ENCODE results near the gene VPS8. TPM values are rescaled to one million over a fixed set of nuclear protein-coding genes. Genes with fewer than 3 reads are reported as not detected.
"Not testable (repeated sequence)": the region's sequence is repeated elsewhere in the genome, so short reads cannot be mapped to it uniquely, and the experiment has no call there.

VPS8 gene
- polyA plus RNA-seq, 4 donors = 35.6 to 47.8 (median 41.3) TPM

DNA sequence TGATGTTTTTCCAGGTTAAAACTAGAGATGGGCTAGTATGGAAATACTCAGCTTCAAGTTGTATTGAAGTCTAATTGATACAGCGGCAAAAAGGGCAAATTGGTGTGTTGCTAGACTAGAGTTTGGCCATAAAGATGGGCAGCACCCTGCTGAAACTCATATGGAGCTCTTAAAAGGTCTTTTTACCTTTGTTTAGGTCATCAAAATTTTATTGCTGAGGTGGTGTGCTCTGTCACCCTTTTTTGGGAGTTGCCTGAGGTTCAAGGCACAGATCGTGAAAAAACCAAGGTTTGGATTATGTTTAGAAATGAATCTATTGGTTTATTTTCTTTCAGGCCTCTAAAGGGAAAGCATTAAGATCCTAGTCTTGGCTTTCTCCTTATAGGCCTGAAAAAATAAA, 38.2 kb downstream of the VPS8 start:
- DNase-seq (ENCODE audit: low read depth in 4 of 4, low spot score in 3 of 4) = no peak

DNA sequence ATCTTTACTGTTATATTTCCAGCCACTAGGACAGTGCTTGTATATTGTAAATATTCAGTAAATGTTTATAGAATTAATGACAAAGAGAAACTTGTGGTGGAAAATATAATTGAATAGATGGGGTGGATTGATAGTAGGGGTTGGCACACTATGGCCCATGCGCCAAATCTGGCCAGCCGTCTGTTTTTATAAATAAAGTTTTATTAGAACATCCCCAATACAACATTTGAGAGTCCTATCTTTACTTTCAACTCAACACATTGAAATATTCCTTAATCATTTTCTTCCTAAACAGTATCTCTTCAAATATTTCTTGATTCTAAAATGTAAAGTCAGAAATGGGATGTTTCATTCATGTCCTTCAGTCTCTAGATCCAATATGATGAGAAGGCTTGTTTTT, 45.1 kb downstream of the VPS8 start:
- DNase-seq (ENCODE audit: low read depth in 4 of 4, low spot score in 3 of 4) = no peak

DNA sequence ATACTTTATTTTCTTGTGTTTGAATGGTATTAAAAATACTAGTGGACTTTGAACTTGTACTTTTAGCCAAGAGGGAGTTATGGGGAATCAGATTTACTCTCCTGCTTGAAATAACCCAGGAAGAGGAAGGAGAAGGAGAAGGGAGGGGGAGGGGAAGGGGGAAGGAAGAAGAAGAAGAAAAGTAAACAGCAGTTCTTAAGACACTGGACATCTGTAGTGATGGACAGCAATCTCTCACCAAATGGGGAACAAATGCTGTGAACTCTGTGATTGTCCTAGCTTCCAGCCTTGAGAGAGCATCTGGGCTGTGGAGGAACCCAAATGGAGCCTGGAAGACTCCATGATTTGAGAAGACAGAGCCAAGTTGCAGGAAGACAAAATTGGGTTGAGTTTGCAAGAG, 52.0 kb downstream of the VPS8 start:
- DNase-seq (ENCODE audit: low read depth in 4 of 4, low spot score in 3 of 4) = no peak

DNA sequence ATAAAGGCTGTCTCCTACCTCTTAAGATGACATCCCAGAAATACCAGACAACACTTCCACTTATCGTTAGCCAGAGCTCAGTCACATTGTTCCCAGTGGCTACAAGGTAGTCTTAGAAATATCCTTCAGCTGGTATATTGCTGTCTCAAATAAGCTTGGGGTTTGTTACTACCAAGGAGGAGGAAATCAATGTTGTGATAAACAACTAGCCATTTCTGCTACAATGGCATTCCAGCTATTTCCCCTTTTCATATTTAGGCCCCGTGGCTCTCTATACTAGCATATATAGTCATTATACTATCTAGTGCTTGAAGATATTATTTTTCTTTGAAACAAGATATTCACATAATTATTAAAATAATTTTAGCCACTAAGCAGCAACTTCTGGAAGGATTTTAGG, 56.5 kb downstream of the VPS8 start:
- no peak for DNase-seq (ENCODE audit: low read depth in 4 of 4, low spot score in 3 of 4)

DNA sequence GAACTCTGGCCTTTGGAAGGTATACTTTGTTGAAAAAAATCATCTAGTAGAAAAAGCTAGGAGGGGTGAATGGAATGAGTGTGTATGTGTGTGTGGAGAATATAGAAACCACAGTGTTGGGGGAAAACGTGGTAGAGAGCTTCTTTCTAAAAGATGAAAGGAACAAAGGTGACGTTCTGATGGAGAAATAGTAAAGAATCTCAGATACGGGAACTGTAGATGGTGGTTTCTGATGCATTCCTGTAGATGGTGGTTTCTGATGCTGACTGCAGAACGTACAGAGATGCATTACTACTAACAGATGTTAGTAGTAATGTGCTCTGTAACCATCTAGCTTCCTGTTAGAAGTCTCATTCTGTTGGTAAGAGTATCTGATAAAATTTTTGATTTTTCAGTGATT, 60.2 kb downstream of the VPS8 start:
- DNase-seq (ENCODE audit: low read depth in 4 of 4, low spot score in 3 of 4) = no peak

DNA sequence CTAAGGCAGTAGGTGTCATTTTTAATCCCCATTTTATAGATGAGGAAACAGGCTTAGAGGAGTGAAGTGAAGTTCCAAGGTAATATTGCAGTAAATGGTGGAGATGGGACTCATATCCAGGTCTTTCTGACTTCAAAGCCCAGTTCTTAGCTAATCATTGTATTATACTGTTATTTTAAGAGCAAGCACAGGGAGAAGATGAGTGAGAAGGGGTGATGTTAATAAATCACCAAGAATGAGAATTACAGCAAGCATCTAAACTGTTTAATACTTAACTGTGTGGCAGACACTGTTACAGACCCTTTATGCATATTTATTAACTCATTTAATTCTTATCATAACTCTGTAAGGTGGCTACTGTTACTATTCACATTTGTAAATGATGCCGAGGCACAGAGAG, 61.2 kb downstream of the VPS8 start:
- DNase-seq (ENCODE audit: low read depth in 4 of 4, low spot score in 3 of 4) = no peak

DNA sequence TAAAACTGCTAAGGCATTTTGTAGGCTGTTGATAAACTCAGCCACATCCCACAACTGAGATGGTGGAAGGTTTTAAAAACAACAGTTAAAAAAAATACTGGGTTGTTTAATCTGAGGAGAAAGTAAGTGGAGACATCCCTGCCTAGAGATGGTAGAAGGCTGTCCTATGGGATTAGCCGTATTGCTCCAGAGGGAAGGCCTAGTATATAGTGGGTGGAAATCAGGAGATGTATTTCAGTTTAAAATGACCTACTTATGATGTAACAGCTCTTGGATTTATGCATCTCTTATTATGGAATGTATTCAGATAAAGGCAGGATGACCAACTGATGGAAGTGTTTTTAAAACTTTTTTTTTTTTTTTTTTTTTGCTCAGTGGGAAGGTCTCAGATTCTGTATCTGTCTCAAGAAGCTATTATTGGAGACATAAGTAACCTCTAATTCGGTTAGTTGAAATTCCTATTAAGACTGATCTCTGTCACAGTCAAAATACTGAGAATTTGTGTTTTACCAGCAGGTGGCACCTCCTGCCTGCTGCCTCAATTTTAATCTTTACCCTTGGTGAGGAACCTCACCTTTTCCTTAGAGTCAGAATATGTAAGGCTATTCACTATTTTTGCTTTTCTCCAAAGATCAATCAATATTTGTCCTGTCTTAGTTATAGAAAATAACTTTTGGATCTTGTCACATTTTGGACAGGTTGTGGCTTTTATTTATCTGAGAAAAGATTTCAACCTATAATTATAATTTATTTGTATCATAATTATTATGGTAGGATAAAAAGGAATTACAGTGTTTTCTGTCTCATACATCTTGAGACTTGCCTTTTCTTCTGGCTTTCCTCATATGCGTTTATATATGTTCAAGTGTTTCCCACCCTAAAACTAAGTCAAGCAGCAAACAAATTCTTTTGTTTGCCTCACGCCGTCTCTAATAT, 63.0 kb downstream of the VPS8 start:
- peak in 2 of 4 donors; percentile 12 to 16 for DNase-seq (ENCODE audit: low read depth in 4 of 4, low spot score in 3 of 4)

DNA sequence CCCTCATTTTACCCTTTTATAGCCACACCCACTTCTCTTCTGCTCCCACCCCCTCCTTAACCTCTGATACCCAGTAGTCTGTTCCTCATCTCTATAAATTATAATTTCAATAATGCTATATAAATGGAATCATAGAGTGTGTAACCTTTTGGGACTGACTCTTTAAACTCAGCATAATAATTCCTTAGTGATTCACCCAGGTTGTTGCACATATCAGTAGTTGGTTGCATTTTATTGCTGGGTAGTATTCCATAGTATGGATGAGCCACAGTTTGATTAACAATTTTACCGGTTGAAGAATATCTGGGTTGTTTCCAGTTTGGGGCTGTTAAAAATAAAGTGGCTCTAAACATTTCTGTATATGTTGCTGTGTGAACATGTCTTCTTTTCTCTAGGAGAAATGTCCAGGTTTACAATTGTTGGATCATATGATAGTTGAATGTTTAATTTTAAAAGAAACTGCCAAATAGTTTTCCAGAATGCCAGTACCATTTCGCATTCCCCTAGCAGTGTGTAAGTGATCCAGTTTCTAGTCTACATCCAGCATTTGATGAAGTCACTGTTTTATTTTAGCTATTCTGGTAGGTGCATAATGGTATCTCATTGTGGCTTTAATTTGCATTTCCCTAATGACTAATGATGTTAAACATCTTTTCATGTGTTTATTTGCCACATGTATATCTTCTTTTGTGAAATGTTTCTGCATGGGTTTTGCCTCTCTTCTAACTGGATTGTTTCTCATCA, 68.5 kb downstream of the VPS8 start:
- no peak for DNase-seq (ENCODE audit: low read depth in 4 of 4, low spot score in 3 of 4)

DNA sequence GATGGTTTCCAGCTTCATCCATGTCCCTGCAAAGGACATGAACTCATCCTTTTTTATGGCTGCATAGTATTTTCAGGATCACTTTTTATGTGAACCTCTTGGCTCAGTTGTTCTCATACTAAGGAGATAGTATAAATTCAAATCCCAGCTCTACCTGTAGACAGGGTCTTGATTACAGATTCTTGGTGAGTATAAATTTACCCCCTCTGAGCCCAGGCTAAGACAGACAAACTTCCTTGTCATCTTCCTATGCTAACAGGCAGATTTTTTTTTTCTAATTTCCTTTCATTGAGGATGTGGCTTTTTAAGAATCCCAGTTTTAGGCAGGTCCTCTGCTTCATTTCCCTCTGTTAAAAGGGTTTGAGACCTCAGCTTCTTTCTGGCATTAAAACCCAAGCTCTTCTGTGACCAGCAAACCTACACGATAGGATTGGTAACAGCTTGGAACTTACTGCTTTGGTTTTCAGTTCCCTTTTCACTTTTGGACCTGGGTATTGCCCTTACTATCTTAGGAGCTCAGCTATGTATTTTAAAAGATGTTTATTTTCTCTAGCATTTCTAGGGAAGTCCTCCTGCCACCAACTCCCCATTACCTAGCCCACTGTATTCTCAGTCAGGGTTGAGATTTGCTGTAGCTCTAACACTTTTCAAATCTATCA, 72.5 kb downstream of the VPS8 start:
- no peak for DNase-seq (ENCODE audit: low read depth in 4 of 4, low spot score in 3 of 4)

DNA sequence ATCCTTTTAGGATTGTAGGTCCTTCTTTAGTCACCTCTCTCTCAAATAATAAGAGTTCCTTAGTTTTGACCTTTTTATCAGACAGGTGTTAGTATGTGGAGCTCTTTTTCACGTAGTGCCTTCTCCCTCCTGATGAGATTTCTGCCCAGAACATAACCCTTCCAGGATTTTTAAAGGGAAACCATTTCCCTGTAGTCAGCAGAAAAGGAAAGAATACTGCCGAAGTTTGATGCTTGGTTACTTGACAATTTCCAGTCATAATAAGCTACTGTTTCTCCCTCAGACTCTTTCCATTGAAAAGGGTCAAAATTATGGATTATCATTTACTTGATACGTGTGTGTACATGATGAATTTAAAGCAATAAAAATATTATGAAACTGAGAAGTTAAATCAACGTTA, 73.1 kb downstream of the VPS8 start:
- no peak for DNase-seq (ENCODE audit: low read depth in 4 of 4, low spot score in 3 of 4)

DNA sequence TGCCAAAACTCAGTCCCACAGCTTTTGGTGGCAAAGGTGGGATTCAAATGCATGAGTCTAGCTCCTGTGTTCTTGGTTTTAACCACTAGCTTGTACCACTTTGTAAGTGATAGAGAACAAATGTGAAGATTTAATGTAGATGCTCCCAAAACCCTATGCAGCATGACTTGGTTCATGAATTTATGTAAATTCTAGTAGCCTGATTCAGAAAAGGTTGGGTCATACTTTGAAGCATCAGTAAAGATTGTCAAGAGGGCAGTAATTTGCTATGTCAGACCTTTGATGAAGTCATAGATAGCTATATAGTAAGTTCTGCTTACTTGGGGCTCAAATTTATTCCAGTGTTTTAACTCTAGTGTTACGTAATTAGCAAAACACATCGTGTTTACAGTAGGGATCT, 75.6 kb downstream of the VPS8 start:
- no peak for DNase-seq (ENCODE audit: low read depth in 4 of 4, low spot score in 3 of 4)

DNA sequence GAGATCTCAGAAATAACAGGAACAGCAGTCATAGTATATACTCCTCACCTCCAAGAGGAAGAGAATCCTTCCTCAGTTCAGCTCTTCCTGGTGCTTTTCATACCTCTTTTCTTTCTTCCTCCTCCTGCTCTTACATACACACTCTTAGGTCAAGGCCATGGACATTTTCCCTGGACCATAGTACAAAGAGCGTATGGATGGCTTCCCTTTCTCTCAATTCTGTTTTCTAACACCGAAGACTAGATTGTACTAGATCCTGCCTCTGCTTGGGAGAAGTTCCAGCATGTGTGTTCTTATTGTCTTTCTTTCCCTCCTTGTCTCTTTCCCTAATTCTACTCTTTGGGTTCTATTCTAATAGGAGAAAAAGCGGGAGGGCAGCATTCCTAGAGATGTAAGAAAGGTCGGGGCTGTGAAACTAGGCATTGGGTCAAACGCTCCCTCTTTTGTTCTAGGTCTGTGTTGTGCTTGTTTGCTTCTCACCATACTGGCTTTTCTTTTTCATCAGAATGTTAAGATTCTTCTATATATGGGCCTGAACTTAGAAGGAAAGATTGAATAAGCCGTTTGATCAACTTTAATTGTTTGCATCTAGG, 77.4 kb downstream of the VPS8 start:
- DNase-seq (ENCODE audit: low read depth in 4 of 4, low spot score in 3 of 4) = no peak

DNA sequence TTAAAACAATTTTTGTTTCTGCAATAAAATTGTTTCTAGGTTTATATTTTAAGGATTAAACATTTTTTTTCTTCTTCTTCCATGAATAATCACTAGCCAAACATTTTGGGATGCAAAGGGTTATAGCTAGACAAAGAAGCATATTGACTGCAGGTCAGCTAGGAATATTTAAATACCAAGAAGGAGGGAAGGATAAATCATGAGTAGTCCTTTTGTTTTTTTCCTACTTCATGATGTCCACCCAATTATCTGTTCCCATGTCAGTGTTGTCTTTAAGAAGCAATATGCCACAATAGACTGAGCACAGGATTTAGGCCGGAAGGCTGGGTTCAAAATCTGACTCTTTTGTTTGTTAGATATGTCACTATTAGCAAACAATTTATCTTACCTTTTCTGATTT, 82.1 kb downstream of the VPS8 start:
- DNase-seq (ENCODE audit: low read depth in 4 of 4, low spot score in 3 of 4) = no peak

DNA sequence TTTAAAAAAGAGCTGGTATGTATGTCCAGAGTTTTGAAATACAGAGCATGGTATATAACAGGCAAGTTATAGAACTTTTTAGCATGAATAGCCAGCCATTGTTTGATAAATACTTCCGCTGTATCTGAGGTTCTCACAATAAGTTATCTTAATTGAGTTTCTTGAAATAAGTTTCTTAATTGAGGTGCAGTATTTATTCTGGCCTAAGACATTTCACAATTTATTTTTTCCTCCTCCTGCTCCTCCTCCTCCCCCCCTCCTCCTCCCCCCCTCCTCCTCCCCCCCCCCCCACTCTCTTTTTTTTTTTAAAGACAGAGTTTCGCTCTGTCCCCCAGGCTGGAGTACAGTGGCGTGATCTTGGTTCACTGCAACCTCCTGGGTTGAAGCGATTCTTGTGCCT, 83.4 kb downstream of the VPS8 start:
- DNase-seq (ENCODE audit: low read depth in 4 of 4, low spot score in 3 of 4) = no peak

DNA sequence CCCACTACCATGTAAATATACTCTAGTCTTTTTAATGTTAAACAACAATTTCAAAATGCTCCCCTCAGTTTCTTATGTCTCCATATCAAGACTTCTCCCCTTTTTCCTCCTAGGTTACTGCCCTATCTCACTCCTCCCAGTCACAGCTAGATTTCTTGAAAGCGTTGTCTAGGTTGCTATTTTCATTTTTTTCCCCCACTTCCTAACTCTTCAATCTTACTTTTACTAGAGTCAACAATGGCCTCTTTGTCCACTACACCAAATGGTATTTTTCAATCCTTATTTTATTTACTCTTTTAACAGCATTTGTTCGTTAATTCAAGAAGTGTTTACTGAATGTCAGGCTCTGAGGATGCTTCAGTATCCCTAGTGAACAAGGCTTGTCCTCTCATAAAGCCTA, 84.4 kb downstream of the VPS8 start:
- no peak for DNase-seq (ENCODE audit: low read depth in 4 of 4, low spot score in 3 of 4)

DNA sequence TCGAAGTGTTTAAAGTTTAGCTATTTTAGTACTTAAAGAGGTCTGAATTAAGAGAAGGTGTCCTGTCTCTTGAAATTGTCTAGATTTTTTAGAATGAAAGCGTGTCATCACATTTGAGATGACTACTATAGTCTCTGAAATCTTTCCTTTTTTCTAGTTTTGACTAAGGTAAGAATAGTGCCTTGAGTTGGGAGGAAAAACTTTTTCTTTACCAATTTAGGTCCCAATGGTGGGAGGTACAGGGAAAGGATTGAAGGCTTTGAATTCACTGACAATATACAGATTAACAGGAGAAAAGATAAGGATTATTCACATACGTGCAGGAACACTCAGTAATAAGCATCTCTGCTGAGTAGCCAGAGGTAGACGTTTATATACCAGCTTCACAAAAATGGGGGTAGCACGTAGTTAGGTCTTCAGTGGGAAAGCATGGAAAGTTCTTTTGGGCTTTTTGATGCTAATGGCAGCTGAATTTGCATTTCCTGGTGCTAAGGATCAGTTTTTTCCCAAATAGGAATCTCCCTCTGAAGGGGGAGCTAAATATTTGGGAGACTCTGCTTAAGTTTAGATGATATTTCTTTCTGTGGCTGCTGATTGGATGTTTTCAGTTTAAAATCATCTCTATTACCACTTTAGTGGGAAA, 88.1 kb downstream of the VPS8 start:
- DNase-seq (ENCODE audit: low read depth in 4 of 4, low spot score in 3 of 4) = no peak

DNA sequence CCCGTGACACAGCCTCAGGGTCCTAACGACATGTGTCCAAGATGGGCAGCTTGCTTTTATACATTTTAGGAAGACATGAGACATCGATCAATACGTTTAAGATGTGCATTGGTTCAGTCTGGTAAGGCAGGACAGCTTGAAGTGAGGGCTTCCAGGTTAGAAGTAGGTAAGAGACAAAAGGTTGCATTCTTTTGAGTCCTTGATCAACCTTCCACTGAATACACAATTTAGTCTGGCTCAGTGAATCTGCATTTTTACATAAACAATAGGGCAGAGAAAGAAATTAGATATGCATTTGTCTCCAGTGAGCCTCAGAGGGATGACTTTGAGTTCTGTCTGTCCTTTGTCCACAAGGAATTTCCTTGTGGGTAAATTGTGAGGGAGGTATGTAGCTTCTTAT, 95.1 kb downstream of the VPS8 start:
- not testable (repeated sequence) for DNase-seq (ENCODE audit: low read depth in 4 of 4, low spot score in 3 of 4)

DNA sequence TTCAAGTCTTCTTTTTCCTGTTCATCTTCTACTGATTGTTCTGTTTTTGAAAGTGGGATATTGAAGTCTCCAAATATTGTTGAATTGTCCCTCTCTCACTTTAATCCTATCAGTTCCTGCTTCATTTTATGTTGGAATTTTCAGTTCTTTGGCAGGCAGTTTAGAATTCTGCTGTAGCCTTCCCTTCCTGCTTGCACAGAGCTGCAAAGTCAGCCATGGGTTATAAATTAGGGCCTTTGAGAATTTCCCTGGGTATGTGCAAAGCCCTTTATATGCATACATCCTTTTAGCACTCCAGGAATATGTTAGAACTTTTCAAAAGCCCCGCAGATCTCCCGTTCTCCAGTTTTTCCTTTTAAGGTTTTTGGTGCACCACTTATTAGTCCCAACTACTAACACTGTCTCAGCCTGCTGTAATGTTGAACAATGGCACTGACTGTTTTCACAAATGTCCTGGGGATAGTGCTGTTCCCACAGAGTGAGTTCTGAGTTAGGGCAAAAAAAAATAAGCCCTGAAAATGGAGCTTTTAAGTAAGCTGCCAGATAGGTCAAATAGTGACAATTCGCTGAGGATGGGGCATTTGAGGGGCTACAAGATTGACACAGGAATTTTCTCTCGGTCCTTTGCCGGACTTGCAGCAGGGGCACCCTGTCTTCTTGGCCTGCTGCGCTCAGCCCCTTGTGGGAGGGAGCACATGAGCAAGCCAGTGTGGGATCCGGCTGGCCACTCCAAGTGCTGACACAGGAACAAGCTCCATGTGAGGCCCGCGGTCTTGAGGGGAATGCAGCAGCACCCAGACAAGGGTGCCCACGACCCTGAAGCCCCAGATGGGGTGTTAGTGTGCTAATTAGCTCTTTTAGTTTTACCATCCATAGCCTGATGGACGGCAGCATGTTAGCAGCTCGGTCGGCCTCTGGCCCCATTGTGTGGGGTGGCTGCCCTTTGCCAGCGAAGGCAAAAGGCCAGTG, 96.0 kb downstream of the VPS8 start:
- DNase-seq (ENCODE audit: low read depth in 4 of 4, low spot score in 3 of 4) = no peak

DNA sequence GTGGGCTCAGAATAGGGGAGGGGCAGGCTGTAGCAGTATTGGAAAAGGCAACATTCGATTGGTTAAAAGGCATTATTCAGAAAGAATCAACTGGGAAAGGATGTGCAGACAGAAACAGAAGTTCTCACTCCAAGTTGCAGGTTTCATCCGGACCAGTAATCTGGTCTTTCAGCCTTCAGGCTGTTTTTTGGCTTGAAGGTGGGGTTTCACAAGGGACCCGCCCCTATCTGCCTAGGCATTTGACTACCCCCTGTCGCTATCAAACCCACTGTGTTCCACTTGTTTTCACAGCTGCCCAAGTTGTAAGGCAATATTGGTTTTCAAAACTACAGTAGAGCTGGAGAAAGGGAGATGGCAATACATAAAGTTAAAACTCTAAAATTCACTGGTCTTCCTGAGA, 96.9 kb downstream of the VPS8 start:
- DNase-seq (ENCODE audit: low read depth in 4 of 4, low spot score in 3 of 4) = no peak

All from left renal pelvis (tissue), 4 donors.